ENCODE data around the gene NKAIN4.

- TF ChIP-seq CTCF (IDR thresholded peaks at IDR 0.05), result no peak
- TF ChIP-seq POLR2A (IDR thresholded peaks at IDR 0.05), result no peak
Measured at GRCh38 chr20:63215101-63216040, 38.9 kb downstream of the NKAIN4 start.
